ENCODE results near the gene CNOT8.
"Not testable (repeated sequence)": the region's sequence is repeated elsewhere in the genome, so short reads cannot be mapped to it uniquely, and the experiment has no call there.

CNOT8 gene

GRCh38 chr5:154865466-154866184 lies 7.2 kb downstream of the CNOT8 start:
- DNase-seq (ENCODE audit: low read depth), result no peak

- DNase-seq (ENCODE audit: low read depth), result no peak
Observed at GRCh38 chr5:154866841-154867240, 8.4 kb downstream of the CNOT8 start.

GRCh38 chr5:154868702-154869101 lies 10.3 kb downstream of the CNOT8 start:
- no peak for DNase-seq (ENCODE audit: low read depth)

GRCh38 chr5:154871734-154872133 lies 13.3 kb downstream of the CNOT8 start:
- DNase-seq (ENCODE audit: low read depth), result no peak

GRCh38 chr5:154873791-154874331 lies 15.4 kb downstream of the CNOT8 start:
- no peak for DNase-seq (ENCODE audit: low read depth)

- DNase-seq (ENCODE audit: low read depth), result no peak
Observed at GRCh38 chr5:154878642-154879335, 20.4 kb downstream of the CNOT8 start.

- DNase-seq (ENCODE audit: low read depth), result no peak
Observed at GRCh38 chr5:154881986-154882385, 23.6 kb downstream of the CNOT8 start.

GRCh38 chr5:154884424-154884823 lies 26.0 kb downstream of the CNOT8 start:
- DNase-seq (ENCODE audit: low read depth), result no peak

- DNase-seq (ENCODE audit: low read depth), result no peak
Observed at GRCh38 chr5:154885439-154885838, 27.0 kb downstream of the CNOT8 start.

GRCh38 chr5:154892369-154892771 lies 33.9 kb downstream of the CNOT8 start:
- no peak for DNase-seq (ENCODE audit: low read depth)

- DNase-seq (ENCODE audit: low read depth), result no peak
Observed at GRCh38 chr5:154893381-154893780, 35.0 kb downstream of the CNOT8 start.

GRCh38 chr5:154895606-154896561 lies 37.5 kb downstream of the CNOT8 start:
- no peak for DNase-seq (ENCODE audit: low read depth)

GRCh38 chr5:154896562-154897165 lies 38.2 kb downstream of the CNOT8 start:
- DNase-seq (ENCODE audit: low read depth), result no peak

GRCh38 chr5:154898210-154898609 lies 39.8 kb downstream of the CNOT8 start:
- DNase-seq (ENCODE audit: low read depth), result no peak

- no peak for DNase-seq (ENCODE audit: low read depth)
Observed at GRCh38 chr5:154899151-154899816, 40.9 kb downstream of the CNOT8 start.

- DNase-seq (ENCODE audit: low read depth), result no peak
Observed at GRCh38 chr5:154900066-154900465, 41.6 kb downstream of the CNOT8 start.

- no peak for DNase-seq (ENCODE audit: low read depth)
Observed at GRCh38 chr5:154901276-154901675, 42.8 kb downstream of the CNOT8 start.

- no peak for DNase-seq (ENCODE audit: low read depth)
Observed at GRCh38 chr5:154901913-154902312, 43.5 kb downstream of the CNOT8 start.

- DNase-seq (ENCODE audit: low read depth), result not testable (repeated sequence)
Observed at GRCh38 chr5:154905601-154906000, 47.2 kb downstream of the CNOT8 start.

GRCh38 chr5:154916874-154917273 lies 58.4 kb downstream of the CNOT8 start:
- no peak for DNase-seq (ENCODE audit: low read depth)

GRCh38 chr5:154917757-154918156 lies 59.3 kb downstream of the CNOT8 start:
- DNase-seq (ENCODE audit: low read depth), result no peak

All from activated T-helper 9 cell treated with anti-CD3 and anti-CD28 coated beads, Interleukin-2, amount 50 U/mL, for 16 hours (primary cell).